ENCODE measurements around the gene TNKS1BP1.

- no peak for TF ChIP-seq CTCF (IDR thresholded peaks at IDR 0.05)
- TF ChIP-seq GABPA (IDR thresholded peaks at IDR 0.05; ENCODE audit: low read depth), result no peak
- TF ChIP-seq, protein P1, sequence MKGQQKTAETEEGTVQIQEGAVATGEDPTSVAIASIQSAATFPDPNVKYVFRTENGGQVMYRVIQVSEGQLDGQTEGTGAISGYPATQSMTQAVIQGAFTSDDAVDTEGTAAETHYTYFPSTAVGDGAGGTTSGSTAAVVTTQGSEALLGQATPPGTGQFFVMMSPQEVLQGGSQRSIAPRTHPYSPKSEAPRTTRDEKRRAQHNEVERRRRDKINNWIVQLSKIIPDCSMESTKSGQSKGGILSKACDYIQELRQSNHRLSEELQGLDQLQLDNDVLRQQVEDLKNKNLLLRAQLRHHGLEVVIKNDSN (IDR thresholded peaks at IDR 0.05; ENCODE audit: borderline replicate concordance, low read depth), result no peak
- TF ChIP-seq EZH2phosphoT487 (IDR thresholded peaks at IDR 0.05; ENCODE audit: borderline replicate concordance, low read depth), result no peak
- no peak for TF ChIP-seq RFX5 (IDR thresholded peaks at IDR 0.05; ENCODE audit: low read length)
- TF ChIP-seq USF2 (IDR thresholded peaks at IDR 0.05; ENCODE audit: borderline replicate concordance, low read depth, low read length), result no peak
- no peak for TF ChIP-seq JUND (IDR thresholded peaks at IDR 0.05)
- TF ChIP-seq TCF12 (IDR thresholded peaks at IDR 0.05), result no peak
- no peak for TF ChIP-seq CHD2 (IDR thresholded peaks at IDR 0.05; ENCODE audit: low read length, partially characterized antibody)
Measured at GRCh38 chr11:57251037-57251436, 73.7 kb downstream of the TNKS1BP1 start.
